Measurements from ENCODE around the gene CDK17. TPM values are rescaled to one million over a fixed set of nuclear protein-coding genes. Genes with fewer than 3 reads are reported as not detected.
"Not testable (repeated sequence)": the region's sequence is repeated elsewhere in the genome, so short reads cannot be mapped to it uniquely, and the experiment has no call there.

CDK17 gene
- polyA plus RNA-seq, 1 donor, result 35.2 TPM

- peak overlapping the region; percentile 31 for H3K27ac ChIP-seq (ENCODE audit: low read length)
- H3K9me3 ChIP-seq (ENCODE audit: control insufficient read depth, low read depth, low read length); H3K4me1 ChIP-seq (ENCODE audit: control insufficient read depth, insufficient read depth, low read length); H3K27me3 ChIP-seq (ENCODE audit: control insufficient read depth, insufficient read depth, low read length); H3K4me3 ChIP-seq (ENCODE audit: low read length); DNase-seq; H3K36me3 ChIP-seq (ENCODE audit: control insufficient read depth, insufficient read depth, low read length): not testable (repeated sequence)
- 80% methylated on average over 1 of the region's 5 CpGs for WGBS (ENCODE audit: insufficient coverage, low lambda C conversion rate)
These were observed 60.6 kb downstream of the CDK17 start for GRCh38 chr12:96339666-96340065.

GRCh38 chr12:96338852-96339471, 61.3 kb downstream of the CDK17 start:
- peaks cover 9% of the 10 kb centered on the region for H3K4me1 ChIP-seq (ENCODE audit: control insufficient read depth, insufficient read depth, low read length)
- peak overlapping the region; percentile 63 for H3K27ac ChIP-seq (ENCODE audit: low read length)
- WGBS (ENCODE audit: insufficient coverage, low lambda C conversion rate), result no CpG with 5 or more reads among the region's 3 CpGs
- no peak overlapping the region for H3K4me3 ChIP-seq (ENCODE audit: low read length)
- peaks cover 3% of the 10 kb centered on the region for H3K9me3 ChIP-seq (ENCODE audit: control insufficient read depth, low read depth, low read length)
- no peaks in the 10 kb centered on the region for H3K36me3 ChIP-seq (ENCODE audit: control insufficient read depth, insufficient read depth, low read length)
- H3K27me3 ChIP-seq (ENCODE audit: control insufficient read depth, insufficient read depth, low read length), result no peaks in the 10 kb centered on the region
- peak; percentile 70 to 87 for DNase-seq

GRCh38 chr12:96337953-96338352, 62.3 kb downstream of the CDK17 start:
- no peaks in the 10 kb centered on the region for H3K36me3 ChIP-seq (ENCODE audit: control insufficient read depth, insufficient read depth, low read length)
- H3K4me3 ChIP-seq (ENCODE audit: low read length), result no peak overlapping the region
- H3K4me1 ChIP-seq (ENCODE audit: control insufficient read depth, insufficient read depth, low read length), result peaks cover 9% of the 10 kb centered on the region
- peak overlapping the region; percentile 63 for H3K27ac ChIP-seq (ENCODE audit: low read length)
- no peaks in the 10 kb centered on the region for H3K27me3 ChIP-seq (ENCODE audit: control insufficient read depth, insufficient read depth, low read length)
- DNase-seq, result peak; percentile 55 to 77
- H3K9me3 ChIP-seq (ENCODE audit: control insufficient read depth, low read depth, low read length), result peaks cover 2% of the 10 kb centered on the region

GRCh38 chr12:96336489-96336888, 63.8 kb downstream of the CDK17 start:
- peaks cover 2% of the 10 kb centered on the region for H3K9me3 ChIP-seq (ENCODE audit: control insufficient read depth, low read depth, low read length)
- no peak overlapping the region for H3K27ac ChIP-seq (ENCODE audit: low read length)
- WGBS (ENCODE audit: insufficient coverage, low lambda C conversion rate), result 100% methylated on average over 4 of the region's 4 CpGs
- H3K4me3 ChIP-seq (ENCODE audit: low read length), result no peak overlapping the region
- no peaks in the 10 kb centered on the region for H3K27me3 ChIP-seq (ENCODE audit: control insufficient read depth, insufficient read depth, low read length)
- no peaks in the 10 kb centered on the region for H3K36me3 ChIP-seq (ENCODE audit: control insufficient read depth, insufficient read depth, low read length)
- DNase-seq, result no peak
- H3K4me1 ChIP-seq (ENCODE audit: control insufficient read depth, insufficient read depth, low read length), result peaks cover 9% of the 10 kb centered on the region

- Histone ChIP-seq H3K27ac (ENCODE audit: low read length) (no peak overlapping the region), H3K9me3 (ENCODE audit: control insufficient read depth, low read depth, low read length) (peaks cover 2% of the 10 kb centered on the region), H3K4me1 (ENCODE audit: control insufficient read depth, insufficient read depth, low read length) (peaks cover 3% of the 10 kb centered on the region), H3K27me3 (ENCODE audit: control insufficient read depth, insufficient read depth, low read length) (no peaks in the 10 kb centered on the region), H3K36me3 (ENCODE audit: control insufficient read depth, insufficient read depth, low read length) (no peaks in the 10 kb centered on the region), H3K4me3 (ENCODE audit: low read length) (no peak overlapping the region)
- DNase-seq, result no peak
- WGBS (ENCODE audit: insufficient coverage, low lambda C conversion rate), result 93% methylated on average over 2 of the region's 5 CpGs
These were observed 65.0 kb downstream of the CDK17 start for GRCh38 chr12:96335270-96335669.

GRCh38 chr12:96334502-96334901, 65.7 kb downstream of the CDK17 start:
- no peak overlapping the region for H3K4me3 ChIP-seq (ENCODE audit: low read length)
- H3K27ac ChIP-seq (ENCODE audit: low read length), result no peak overlapping the region
- no peak for DNase-seq
- peaks cover 2% of the 10 kb centered on the region for H3K9me3 ChIP-seq (ENCODE audit: control insufficient read depth, low read depth, low read length)
- no peaks in the 10 kb centered on the region for H3K27me3 ChIP-seq (ENCODE audit: control insufficient read depth, insufficient read depth, low read length)
- no peaks in the 10 kb centered on the region for H3K36me3 ChIP-seq (ENCODE audit: control insufficient read depth, insufficient read depth, low read length)
- WGBS (ENCODE audit: insufficient coverage, low lambda C conversion rate), result 71% methylated on average over 1 of the region's 2 CpGs
- H3K4me1 ChIP-seq (ENCODE audit: control insufficient read depth, insufficient read depth, low read length), result no peaks in the 10 kb centered on the region

DNA sequence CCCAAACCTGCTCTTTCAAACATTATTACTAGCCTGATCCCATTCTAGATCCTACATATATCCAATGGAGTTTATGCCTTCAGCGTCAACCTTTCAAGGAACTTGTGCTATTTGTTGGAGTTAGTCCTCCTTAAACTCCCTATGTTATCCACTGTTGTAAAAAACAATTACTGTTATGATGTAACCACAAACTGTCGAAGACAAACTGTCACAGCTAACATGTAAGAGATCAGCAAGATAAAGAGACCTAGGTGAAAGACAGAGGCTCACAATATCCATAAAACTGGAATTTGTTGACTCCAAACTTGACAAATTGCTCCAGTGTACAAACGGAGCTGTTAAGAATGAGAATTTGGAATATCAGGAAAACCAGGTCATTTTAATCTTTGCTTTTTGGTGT, 70.7 kb downstream of the CDK17 start:
- no peak overlapping the region for H3K27ac ChIP-seq (ENCODE audit: low read length)
- WGBS (ENCODE audit: insufficient coverage, low lambda C conversion rate), result 17% methylated on average over 1 of the region's 3 CpGs
- no peaks in the 10 kb centered on the region for H3K9me3 ChIP-seq (ENCODE audit: control insufficient read depth, low read depth, low read length)

GRCh38 chr12:96329018-96329417, 71.2 kb downstream of the CDK17 start:
- Histone ChIP-seq H3K36me3 (ENCODE audit: control insufficient read depth, insufficient read depth, low read length) (peaks cover 3% of the 10 kb centered on the region), H3K4me3 (ENCODE audit: low read length) (no peak overlapping the region), H3K27me3 (ENCODE audit: control insufficient read depth, insufficient read depth, low read length) (no peaks in the 10 kb centered on the region), H3K27ac (ENCODE audit: low read length) (no peak overlapping the region), H3K4me1 (ENCODE audit: control insufficient read depth, insufficient read depth, low read length) (no peaks in the 10 kb centered on the region), H3K9me3 (ENCODE audit: control insufficient read depth, low read depth, low read length) (no peaks in the 10 kb centered on the region)
- no peak for DNase-seq
- WGBS (ENCODE audit: insufficient coverage, low lambda C conversion rate), result 100% methylated on average over 1 of the region's 2 CpGs

More for the DNA sequence above, 70.7 kb downstream of the CDK17 start:
- Histone ChIP-seq H3K27me3 (ENCODE audit: control insufficient read depth, insufficient read depth, low read length) (no peaks in the 10 kb centered on the region), H3K36me3 (ENCODE audit: control insufficient read depth, insufficient read depth, low read length) (peaks cover 3% of the 10 kb centered on the region), H3K4me3 (ENCODE audit: low read length) (no peak overlapping the region), H3K4me1 (ENCODE audit: control insufficient read depth, insufficient read depth, low read length) (no peaks in the 10 kb centered on the region)
- no peak for DNase-seq

- Histone ChIP-seq H3K4me3 (ENCODE audit: low read length) (no peak overlapping the region), H3K9me3 (ENCODE audit: control insufficient read depth, low read depth, low read length) (no peaks in the 10 kb centered on the region), H3K27me3 (ENCODE audit: control insufficient read depth, insufficient read depth, low read length) (no peaks in the 10 kb centered on the region), H3K27ac (ENCODE audit: low read length) (no peak overlapping the region), H3K4me1 (ENCODE audit: control insufficient read depth, insufficient read depth, low read length) (no peaks in the 10 kb centered on the region), H3K36me3 (ENCODE audit: control insufficient read depth, insufficient read depth, low read length) (peaks cover 9% of the 10 kb centered on the region)
- WGBS (ENCODE audit: insufficient coverage, low lambda C conversion rate), result no CpG with 5 or more reads among the region's 3 CpGs
- no peak for DNase-seq
These were observed 72.3 kb downstream of the CDK17 start for GRCh38 chr12:96327889-96328288.

- no peaks in the 10 kb centered on the region for H3K4me1 ChIP-seq (ENCODE audit: control insufficient read depth, insufficient read depth, low read length)
- no peak overlapping the region for H3K27ac ChIP-seq (ENCODE audit: low read length)
- no peak for DNase-seq
- H3K4me3 ChIP-seq (ENCODE audit: low read length), result no peak overlapping the region
- H3K9me3 ChIP-seq (ENCODE audit: control insufficient read depth, low read depth, low read length), result no peaks in the 10 kb centered on the region
- peaks cover 11% of the 10 kb centered on the region for H3K36me3 ChIP-seq (ENCODE audit: control insufficient read depth, insufficient read depth, low read length)
- no peaks in the 10 kb centered on the region for H3K27me3 ChIP-seq (ENCODE audit: control insufficient read depth, insufficient read depth, low read length)
- 80% methylated on average over 1 of the region's 1 CpG for WGBS (ENCODE audit: insufficient coverage, low lambda C conversion rate)
These were observed 72.9 kb downstream of the CDK17 start for GRCh38 chr12:96327346-96327745.

DNA sequence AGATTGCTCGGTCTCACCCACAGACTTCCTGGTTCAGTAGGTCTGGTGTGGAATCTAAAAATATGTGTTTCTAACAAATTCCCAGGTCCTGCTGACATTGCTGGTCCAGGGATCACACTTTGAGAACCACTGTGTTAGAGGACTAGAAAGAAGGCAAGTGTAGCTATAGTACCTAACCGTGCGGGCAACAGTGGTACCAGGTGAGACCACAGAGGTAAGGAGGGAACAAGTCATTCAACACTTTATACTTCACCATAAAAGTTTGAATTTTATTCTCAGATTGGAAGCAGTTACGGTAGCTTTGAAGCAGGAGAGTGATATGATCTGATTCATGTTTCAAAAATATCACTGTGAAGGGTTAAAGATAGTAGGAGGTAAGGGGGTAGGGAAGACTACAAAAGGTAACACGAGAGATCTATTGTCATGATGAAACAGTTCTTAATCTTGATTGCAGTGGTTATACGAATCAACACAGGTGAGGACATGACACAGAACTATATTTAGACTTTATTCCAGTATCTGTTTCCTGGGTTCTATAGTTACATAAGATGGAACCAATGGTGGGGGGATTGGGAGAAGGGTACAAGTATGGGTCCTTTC, 73.5 kb downstream of the CDK17 start:
- Histone ChIP-seq H3K9me3 (ENCODE audit: control insufficient read depth, low read depth, low read length) (no peaks in the 10 kb centered on the region), H3K4me1 (ENCODE audit: control insufficient read depth, insufficient read depth, low read length) (no peaks in the 10 kb centered on the region), H3K27ac (ENCODE audit: low read length) (no peak overlapping the region), H3K4me3 (ENCODE audit: low read length) (no peak overlapping the region), H3K36me3 (ENCODE audit: control insufficient read depth, insufficient read depth, low read length) (peaks cover 13% of the 10 kb centered on the region), H3K27me3 (ENCODE audit: control insufficient read depth, insufficient read depth, low read length) (no peaks in the 10 kb centered on the region)
- WGBS (ENCODE audit: insufficient coverage, low lambda C conversion rate), result 86% methylated on average over 2 of the region's 6 CpGs
- no peak for DNase-seq
